CD4-positive, CD25-positive, alpha-beta regulatory T cell (primary cell): ENCODE data around the gene TEX26. TPM values are rescaled to one million over a fixed set of nuclear protein-coding genes. Genes with fewer than 3 reads are reported as not detected.

Source experiments
- ATAC-seq, 2 donors: fragments of 150-1000 bp; cut with Tn5 transposase; one replicate each; pipeline ENCODE4 v1.10.0; 2021; ENCODE audit warnings: low read depth in 2 of 2, moderate number of reproducible peaks in 2 of 2, moderate library complexity in 1 of 2
- DNase-seq, 3 donors: peaks; one replicate each; pipeline versions ENCODE4 v3.0.0 to v3.0.0-alpha.2; 2012 to 2022; ENCODE audit warnings: mixed read lengths in 1 of 3
- H3K27ac ChIP-seq: one replicate; pipeline ENCODE4 v1.7.0; 2013; ENCODE audit warnings: mild to moderate bottlenecking, low read length; ENCODE audit not compliant: insufficient read depth, poor library complexity, severe bottlenecking
- H3K27me3 ChIP-seq: one replicate; pipeline ENCODE4 v1.7.0; 2013; ENCODE audit warnings: low read length; ENCODE audit not compliant: control insufficient read depth, insufficient read depth
- H3K36me3 ChIP-seq: one replicate; pipeline ENCODE4 v1.7.0; 2013; ENCODE audit warnings: mild to moderate bottlenecking, low read length, moderate library complexity; ENCODE audit not compliant: control insufficient read depth, insufficient read depth
- H3K4me1 ChIP-seq: 2 replicates; pipeline ENCODE4 v1.7.0; 2013; ENCODE audit warnings: mild to moderate bottlenecking, low read length; ENCODE audit not compliant: insufficient read depth, control insufficient read depth, poor library complexity, severe bottlenecking
- H3K4me3 ChIP-seq: one replicate; pipeline ENCODE4 v1.7.0; 2013; ENCODE audit warnings: low read depth, mild to moderate bottlenecking, low read length, moderate library complexity
- H3K9me3 ChIP-seq, 2 experiments: 1 replicate in 1 of 2; 2 replicates in 1 of 2; pipeline ENCODE4 v1.7.0; 2013; ENCODE audit warnings: low read length in 2 of 2, mild to moderate bottlenecking in 1 of 2, moderate library complexity in 1 of 2; ENCODE audit not compliant: control insufficient read depth in 2 of 2
- H3K27ac Mint-ChIP-seq, 3 donors: one replicate each; pipeline ENCODE4 v1.8.0; 2020 to 2022; ENCODE audit warnings: mild to moderate bottlenecking in 3 of 3, mixed read lengths in 3 of 3, moderate library complexity in 2 of 3
- H3K27me3 Mint-ChIP-seq: one replicate; pipeline ENCODE4 v1.8.0; 2022; ENCODE audit warnings: mild to moderate bottlenecking, mixed read lengths
- H3K36me3 Mint-ChIP-seq: one replicate; pipeline ENCODE4 v1.8.0; 2020; ENCODE audit warnings: mixed read lengths
- H3K4me1 Mint-ChIP-seq, 4 donors: one replicate each; pipeline ENCODE4 v1.8.0; 2020 to 2022; ENCODE audit warnings: mixed read lengths in 4 of 4, mild to moderate bottlenecking in 1 of 4
- H3K4me3 Mint-ChIP-seq, 4 donors: one replicate each; pipeline ENCODE4 v1.8.0; 2020 to 2022; ENCODE audit warnings: mild to moderate bottlenecking in 4 of 4, mixed read lengths in 4 of 4, moderate library complexity in 3 of 4
- H3K9me3 Mint-ChIP-seq, 7 donors: one replicate each; pipeline ENCODE4 v1.8.0; 2020 to 2022; ENCODE audit warnings: mixed read lengths in 7 of 7, mild to moderate bottlenecking in 3 of 7, moderate library complexity in 2 of 7
- polyA plus RNA-seq, 4 donors: library from polyadenylated mRNA; unstranded; fragments of 300-500 nt; fragmentation: Illumina TruSeq; gene quantifications; one replicate each; pipeline ENCODE4 v1.2.3, GENCODE V29; 2021
- total RNA-seq: library from RNA; stranded (reverse); gene quantifications from one replicate; pipeline ENCODE4 v1.2.3, GENCODE V29; 2022

The TEX26 gene
- total and polyA plus RNA-seq, 5 donors from 2014 or later = not detected

- H3K27ac Mint-ChIP-seq = peak overlapping the region in 1 of 3 donors; percentile 5
- peaks cover 0 to 3% (median 0%) of the 10 kb centered on the region in 4 donors for H3K4me1 Mint-ChIP-seq
- peaks cover 62% of the 10 kb centered on the region for H3K27me3 Mint-ChIP-seq
These were observed 33.7 kb upstream of the TEX26 start for GRCh38 chr13:30898678-30899241.

GRCh38 chr13:30900436-30900835 is 32.0 kb upstream of the TEX26 start:
- no peak overlapping the region for H3K27ac Mint-ChIP-seq
- DNase-seq = no peak
- H3K36me3 ChIP-seq = no peaks in the 10 kb centered on the region
- peaks cover 66% of the 10 kb centered on the region for H3K27me3 Mint-ChIP-seq
- no peaks in the 10 kb centered on the region for H3K9me3 ChIP-seq
- no peak overlapping the region for H3K4me3 Mint-ChIP-seq
- H3K36me3 Mint-ChIP-seq = no peaks in the 10 kb centered on the region
- no peak overlapping the region for H3K4me3 ChIP-seq
- no peaks in the 10 kb centered on the region for H3K4me1 ChIP-seq
- no peak for ATAC-seq
- no peak overlapping the region for H3K27ac ChIP-seq
- H3K9me3 Mint-ChIP-seq = peaks cover 0 to 1% (median 0%) of the 10 kb centered on the region in 7 donors
- H3K4me1 Mint-ChIP-seq = peaks cover 0 to 3% (median 3%) of the 10 kb centered on the region in 4 donors
- H3K27me3 ChIP-seq = peaks cover 25% of the 10 kb centered on the region

More at GRCh38 chr13:30898678-30899241, 33.7 kb upstream of the TEX26 start:
- no peak overlapping the region for H3K4me3 ChIP-seq
- no peaks in the 10 kb centered on the region for H3K9me3 ChIP-seq
- ATAC-seq = peak in 1 of 2 donors; percentile 22
- H3K27ac ChIP-seq = no peak overlapping the region
- DNase-seq = no peak
- H3K27me3 ChIP-seq = peaks cover 16% of the 10 kb centered on the region
- no peaks in the 10 kb centered on the region for H3K36me3 ChIP-seq
- Mint-ChIP-seq H3K9me3 (peaks cover 0 to 3% (median 0%) of the 10 kb centered on the region in 7 donors), H3K36me3 (no peaks in the 10 kb centered on the region), H3K4me3 (no peak overlapping the region)
- no peaks in the 10 kb centered on the region for H3K4me1 ChIP-seq

GRCh38 chr13:30900952-30901749 is 31.3 kb upstream of the TEX26 start:
- DNase-seq = no peak
- Histone ChIP-seq H3K4me1 (no peaks in the 10 kb centered on the region), H3K27me3 (peaks cover 28% of the 10 kb centered on the region), H3K27ac (no peak overlapping the region), H3K4me3 (no peak overlapping the region), H3K9me3 (no peaks in the 10 kb centered on the region), H3K36me3 (no peaks in the 10 kb centered on the region)
- Mint-ChIP-seq H3K36me3 (no peaks in the 10 kb centered on the region), H3K27me3 (peaks cover 69% of the 10 kb centered on the region), H3K27ac (no peak overlapping the region), H3K9me3 (peaks cover 0 to 1% (median 0%) of the 10 kb centered on the region in 7 donors), H3K4me1 (peaks cover 0 to 6% (median 4%) of the 10 kb centered on the region in 4 donors), H3K4me3 (no peak overlapping the region)
- no peak for ATAC-seq

- no peak overlapping the region for H3K27ac Mint-ChIP-seq
- H3K4me1 Mint-ChIP-seq = peaks cover 0 to 11% (median 5%) of the 10 kb centered on the region in 4 donors
- Histone ChIP-seq H3K27me3 (peaks cover 24% of the 10 kb centered on the region), H3K9me3 (no peaks in the 10 kb centered on the region), H3K27ac (no peak overlapping the region), H3K4me1 (no peaks in the 10 kb centered on the region), H3K36me3 (no peaks in the 10 kb centered on the region), H3K4me3 (no peak overlapping the region)
- H3K4me3 Mint-ChIP-seq = no peak overlapping the region
- ATAC-seq (no peak), DNase-seq (no peak)
- H3K27me3 Mint-ChIP-seq = peaks cover 75% of the 10 kb centered on the region
- no peaks in the 10 kb centered on the region for H3K36me3 Mint-ChIP-seq
- peaks cover 0 to 3% (median 0%) of the 10 kb centered on the region in 7 donors for H3K9me3 Mint-ChIP-seq
These were observed 28.4 kb upstream of the TEX26 start for GRCh38 chr13:30904043-30904442.

- no peak within 1 kb of the TSS for H3K27ac ChIP-seq
- no peak for DNase-seq
- no peaks in the 10 kb centered on the region for H3K36me3 ChIP-seq
- peaks cover 27% of the 10 kb centered on the region for H3K27me3 ChIP-seq
- Mint-ChIP-seq H3K9me3 (peaks cover 0 to 3% (median 0%) of the 10 kb centered on the region in 7 donors), H3K36me3 (no peaks in the 10 kb centered on the region), H3K27ac (no peak within 1 kb of the TSS), H3K4me1 (peaks cover 0 to 11% (median 3%) of the 10 kb centered on the region in 4 donors), H3K27me3 (peaks cover 66% of the 10 kb centered on the region), H3K4me3 (no peak within 1 kb of the TSS)
- no peaks in the 10 kb centered on the region for H3K4me1 ChIP-seq
- ATAC-seq = no peak
- H3K9me3 ChIP-seq = no peaks in the 10 kb centered on the region
- H3K4me3 ChIP-seq = no peak within 1 kb of the TSS
These were observed 26.5 kb upstream of the TEX26 start, which contains the start of gene MEDAG for GRCh38 chr13:30905932-30906383. TSS of gene MEDAG (plus strand) at chr13:30906271. CDS start at chr13:30906516, 245 bp downstream.

GRCh38 chr13:30906411-30907051 is 25.9 kb upstream of the TEX26 start:
- DNase-seq = no peak
- no peak overlapping the region for H3K27ac Mint-ChIP-seq
- Histone ChIP-seq H3K36me3 (no peaks in the 10 kb centered on the region), H3K4me1 (no peaks in the 10 kb centered on the region), H3K27ac (no peak overlapping the region), H3K27me3 (peaks cover 27% of the 10 kb centered on the region), H3K4me3 (no peak overlapping the region), H3K9me3 (no peaks in the 10 kb centered on the region)
- H3K36me3 Mint-ChIP-seq = no peaks in the 10 kb centered on the region
- ATAC-seq = no peak
- no peak overlapping the region for H3K4me3 Mint-ChIP-seq
- H3K9me3 Mint-ChIP-seq = peaks cover 0 to 3% (median 0%) of the 10 kb centered on the region in 7 donors
- peaks cover 0 to 11% (median 3%) of the 10 kb centered on the region in 4 donors for H3K4me1 Mint-ChIP-seq
- H3K27me3 Mint-ChIP-seq = peaks cover 61% of the 10 kb centered on the region

- no peak for ATAC-seq
- Mint-ChIP-seq H3K9me3 (peaks cover 0 to 3% (median 0%) of the 10 kb centered on the region in 7 donors), H3K4me3 (no peak overlapping the region), H3K36me3 (no peaks in the 10 kb centered on the region), H3K4me1 (peaks cover 0 to 11% (median 3%) of the 10 kb centered on the region in 4 donors), H3K27me3 (peaks cover 56% of the 10 kb centered on the region), H3K27ac (no peak overlapping the region)
- no peaks in the 10 kb centered on the region for H3K9me3 ChIP-seq
- no peak overlapping the region for H3K27ac ChIP-seq
- no peaks in the 10 kb centered on the region for H3K4me1 ChIP-seq
- no peak overlapping the region for H3K4me3 ChIP-seq
- DNase-seq = no peak
- peaks cover 24% of the 10 kb centered on the region for H3K27me3 ChIP-seq
- H3K36me3 ChIP-seq = no peaks in the 10 kb centered on the region
These were observed 25.2 kb upstream of the TEX26 start for GRCh38 chr13:30907121-30907861.
